Ishikawa (cell line): ENCODE measurements around the gene TMUB1.

ENCODE experiments used
- CEBPB ChIP-seq: IDR thresholded peaks from 2 replicates; pipeline ENCODE4 v1.6.1; 2012
- CREB1 ChIP-seq: IDR thresholded peaks from 2 replicates; pipeline ENCODE4 v1.6.1; 2012; ENCODE audit warnings: low read depth
- EGR1 ChIP-seq: IDR thresholded peaks from 2 replicates; pipeline ENCODE4 v1.6.1; 2012
- EP300 ChIP-seq: IDR thresholded peaks from 2 replicates; pipeline ENCODE4 v1.6.1; 2012; ENCODE audit warnings: borderline replicate concordance
- FOXM1 ChIP-seq: IDR thresholded peaks from 2 replicates; pipeline ENCODE4 v1.6.1; 2012; ENCODE audit warnings: low read depth, borderline replicate concordance
- NFIC ChIP-seq: IDR thresholded peaks from 2 replicates; pipeline ENCODE4 v1.6.1; 2012
- RAD21 ChIP-seq: IDR thresholded peaks from 2 replicates; pipeline ENCODE4 v1.6.1; 2012; ENCODE audit warnings: low read depth
- TAF1 ChIP-seq: IDR thresholded peaks from 2 replicates; pipeline ENCODE4 v1.6.1; 2012; ENCODE audit warnings: low read depth, mild to moderate bottlenecking
- TCF12 ChIP-seq: IDR thresholded peaks from 2 replicates; pipeline ENCODE4 v1.6.1; 2012; ENCODE audit warnings: low read depth
- TEAD4 ChIP-seq: IDR thresholded peaks from 2 replicates; pipeline ENCODE4 v1.6.1; 2012
- YY1 ChIP-seq: IDR thresholded peaks from 2 replicates; pipeline ENCODE4 v1.6.1; 2012; ENCODE audit warnings: low read depth
- ZBTB7A ChIP-seq: IDR thresholded peaks from 2 replicates; pipeline ENCODE4 v1.6.1; 2012; ENCODE audit warnings: low read depth
- TF ChIP-seq, protein P1 (sequence below): IDR thresholded peaks from 2 replicates; pipeline ENCODE4 v1.6.1; 2012; ENCODE audit warnings: low read depth, mild to moderate bottlenecking
- TF ChIP-seq, protein P2 (sequence below): IDR thresholded peaks from 2 replicates; pipeline ENCODE4 v1.6.1; 2012
- TF ChIP-seq, protein P3 (sequence below): IDR thresholded peaks from 2 replicates; pipeline ENCODE4 v1.6.1; 2012

The TMUB1 gene

DNA sequence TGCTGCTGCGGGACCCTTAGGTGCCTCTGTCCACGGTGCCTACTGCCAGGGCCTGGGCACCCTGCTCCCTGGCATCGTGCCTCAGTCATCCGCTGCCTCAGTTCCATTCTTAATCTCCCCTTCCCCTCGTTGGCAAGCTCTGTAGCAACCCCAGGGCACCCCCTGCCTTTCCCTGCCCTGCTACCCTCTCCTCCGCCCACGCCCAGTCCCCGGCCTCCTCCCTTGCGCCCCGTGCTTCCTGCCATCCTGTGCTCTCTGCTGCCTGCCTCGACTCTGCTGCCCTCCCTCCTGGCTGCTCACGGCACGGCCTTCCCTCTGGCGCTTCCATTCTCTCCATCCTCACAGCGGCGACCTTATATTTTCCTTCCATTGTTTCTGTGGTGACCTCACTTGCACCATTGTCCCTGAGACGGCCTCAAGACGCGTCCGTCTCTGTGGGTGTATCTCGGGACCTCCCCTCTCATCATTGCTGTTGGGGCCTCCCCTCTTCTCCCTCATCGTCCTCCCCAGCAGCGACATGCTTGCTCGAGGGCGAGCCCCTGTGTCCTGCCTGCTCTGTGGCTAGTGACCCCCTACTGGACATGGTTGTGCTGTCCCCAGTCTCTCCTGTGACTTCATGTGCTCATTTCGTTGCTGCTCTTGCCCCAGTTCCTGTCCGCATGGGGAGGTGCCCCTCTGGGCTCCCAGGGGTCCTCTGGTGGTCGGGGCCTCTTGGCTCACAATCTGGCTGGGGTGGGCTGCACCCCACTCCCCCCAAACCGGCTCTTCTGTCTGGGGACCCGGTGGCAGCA lies 38.3 kb upstream of the TMUB1 start:
- no peak for TF ChIP-seq TCF12
- TF ChIP-seq, protein P1, sequence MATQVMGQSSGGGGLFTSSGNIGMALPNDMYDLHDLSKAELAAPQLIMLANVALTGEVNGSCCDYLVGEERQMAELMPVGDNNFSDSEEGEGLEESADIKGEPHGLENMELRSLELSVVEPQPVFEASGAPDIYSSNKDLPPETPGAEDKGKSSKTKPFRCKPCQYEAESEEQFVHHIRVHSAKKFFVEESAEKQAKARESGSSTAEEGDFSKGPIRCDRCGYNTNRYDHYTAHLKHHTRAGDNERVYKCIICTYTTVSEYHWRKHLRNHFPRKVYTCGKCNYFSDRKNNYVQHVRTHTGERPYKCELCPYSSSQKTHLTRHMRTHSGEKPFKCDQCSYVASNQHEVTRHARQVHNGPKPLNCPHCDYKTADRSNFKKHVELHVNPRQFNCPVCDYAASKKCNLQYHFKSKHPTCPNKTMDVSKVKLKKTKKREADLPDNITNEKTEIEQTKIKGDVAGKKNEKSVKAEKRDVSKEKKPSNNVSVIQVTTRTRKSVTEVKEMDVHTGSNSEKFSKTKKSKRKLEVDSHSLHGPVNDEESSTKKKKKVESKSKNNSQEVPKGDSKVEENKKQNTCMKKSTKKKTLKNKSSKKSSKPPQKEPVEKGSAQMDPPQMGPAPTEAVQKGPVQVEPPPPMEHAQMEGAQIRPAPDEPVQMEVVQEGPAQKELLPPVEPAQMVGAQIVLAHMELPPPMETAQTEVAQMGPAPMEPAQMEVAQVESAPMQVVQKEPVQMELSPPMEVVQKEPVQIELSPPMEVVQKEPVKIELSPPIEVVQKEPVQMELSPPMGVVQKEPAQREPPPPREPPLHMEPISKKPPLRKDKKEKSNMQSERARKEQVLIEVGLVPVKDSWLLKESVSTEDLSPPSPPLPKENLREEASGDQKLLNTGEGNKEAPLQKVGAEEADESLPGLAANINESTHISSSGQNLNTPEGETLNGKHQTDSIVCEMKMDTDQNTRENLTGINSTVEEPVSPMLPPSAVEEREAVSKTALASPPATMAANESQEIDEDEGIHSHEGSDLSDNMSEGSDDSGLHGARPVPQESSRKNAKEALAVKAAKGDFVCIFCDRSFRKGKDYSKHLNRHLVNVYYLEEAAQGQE: peak; percentile 29; the same call in 1 of the 2 replicates

DNA sequence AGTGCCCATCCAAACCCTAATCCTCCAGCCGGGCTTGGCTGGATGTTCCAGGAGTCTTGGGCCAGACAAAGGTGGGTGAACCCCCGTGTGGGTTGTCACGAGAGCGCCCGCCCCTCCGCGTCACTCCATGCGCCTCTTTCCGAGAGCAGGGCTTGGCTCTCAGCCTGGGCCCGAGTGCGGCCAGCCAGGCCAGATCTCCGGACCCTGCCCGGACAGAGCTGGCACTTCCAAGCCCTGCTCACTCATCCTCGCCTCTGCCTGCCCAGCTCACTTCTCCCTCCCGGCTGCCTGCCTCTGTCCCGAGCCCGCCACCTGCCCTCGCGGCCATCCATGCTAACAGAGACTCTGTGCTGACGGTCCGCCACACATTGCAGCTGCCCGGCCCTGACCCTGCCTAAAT lies 37.6 kb upstream of the TMUB1 start:
- TF ChIP-seq FOXM1 (no peak), RAD21 (no peak), ZBTB7A (no peak), EP300 (no peak), YY1 (no peak)
- TF ChIP-seq, protein P1: no peak
- TF ChIP-seq, protein P2, sequence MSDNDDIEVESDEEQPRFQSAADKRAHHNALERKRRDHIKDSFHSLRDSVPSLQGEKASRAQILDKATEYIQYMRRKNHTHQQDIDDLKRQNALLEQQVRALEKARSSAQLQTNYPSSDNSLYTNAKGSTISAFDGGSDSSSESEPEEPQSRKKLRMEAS: no peak

DNA sequence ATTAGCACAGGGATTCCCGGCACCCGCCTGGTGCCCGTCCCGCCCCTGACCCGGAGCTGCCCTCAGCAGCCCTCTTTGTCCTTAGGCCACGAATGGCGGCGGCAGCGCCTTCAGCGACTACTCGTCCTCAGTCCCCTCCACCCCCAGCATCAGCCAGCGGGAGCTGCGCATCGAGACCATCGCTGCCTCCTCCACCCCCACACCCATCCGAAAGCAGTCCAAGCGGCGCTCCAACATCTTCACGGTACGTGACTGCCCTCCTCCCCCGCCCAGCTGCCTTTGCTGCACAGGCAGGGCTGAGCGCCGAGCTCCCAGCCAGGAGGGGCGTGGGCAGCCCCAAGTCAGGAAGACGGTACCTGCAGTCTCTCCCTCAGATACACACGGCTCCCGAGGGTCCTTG lies 36.6 kb upstream of the TMUB1 start:
- no peak for TF ChIP-seq CEBPB
- TF ChIP-seq FOXM1: no peak
- no peak for TF ChIP-seq EP300

DNA sequence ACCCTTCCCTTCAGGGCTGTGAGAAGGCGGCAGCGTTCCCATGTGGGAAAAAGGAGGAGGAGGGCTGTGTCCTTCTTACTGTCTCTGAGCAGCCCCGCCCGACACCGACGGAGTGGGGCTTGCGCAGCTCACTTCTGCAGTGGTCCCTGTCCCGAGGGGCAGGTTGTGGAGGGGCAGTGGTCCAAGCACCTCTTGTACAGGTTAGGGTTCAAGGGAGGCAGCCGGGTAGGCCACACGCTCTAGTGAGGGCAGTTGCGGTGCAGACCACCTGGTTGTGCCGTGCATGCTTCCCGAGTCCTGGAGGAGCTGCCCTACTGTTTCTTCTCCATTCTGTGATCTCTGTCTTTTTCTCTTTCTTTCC lies 35.7 kb upstream of the TMUB1 start:
- TF ChIP-seq TEAD4 (no peak), TAF1 (no peak), EP300 (no peak)

DNA sequence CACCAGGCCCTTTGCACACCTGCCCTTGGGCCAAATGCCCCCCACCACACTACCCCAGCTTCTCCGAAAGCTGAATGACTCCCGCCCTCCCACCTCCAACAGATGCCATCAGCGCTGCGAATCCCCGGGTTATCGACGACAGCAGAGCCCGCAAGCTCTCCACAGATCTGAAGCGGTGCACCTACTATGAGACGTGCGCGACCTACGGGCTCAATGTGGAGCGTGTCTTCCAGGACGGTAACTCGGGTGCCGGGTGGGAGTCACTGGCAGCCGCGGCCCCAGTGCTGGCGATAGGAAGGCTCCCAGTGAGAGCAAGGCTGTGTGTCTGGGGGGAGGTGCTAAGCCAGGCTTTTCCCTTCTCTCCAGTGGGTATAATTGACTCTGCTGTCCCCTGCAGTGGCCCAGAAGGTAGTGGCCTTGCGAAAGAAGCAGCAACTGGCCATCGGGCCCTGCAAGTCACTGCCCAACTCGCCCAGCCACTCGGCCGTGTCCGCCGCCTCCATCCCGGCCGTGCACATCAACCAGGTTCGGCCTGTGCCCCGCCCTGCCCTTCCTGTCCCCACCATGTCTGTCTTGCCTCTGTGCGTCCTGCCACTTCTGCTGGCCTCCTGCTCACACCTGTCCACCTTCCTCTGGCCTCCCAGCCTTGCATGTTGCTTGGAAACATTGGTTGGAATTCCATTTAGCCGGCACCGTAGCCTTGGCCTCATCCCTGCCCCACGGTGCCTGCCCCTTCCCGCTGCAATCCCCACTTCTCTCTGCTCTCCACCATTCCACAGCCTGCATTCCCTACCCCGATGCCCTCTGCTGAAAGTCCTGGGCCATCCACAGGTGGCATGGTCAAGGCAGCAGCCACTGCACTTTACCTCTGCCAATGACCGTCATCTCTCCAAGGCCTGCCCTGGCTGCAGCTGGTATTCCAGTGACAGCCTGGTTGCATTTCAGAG lies 35.1 kb upstream of the TMUB1 start:
- no peak for TF ChIP-seq ZBTB7A
- no peak for TF ChIP-seq CEBPB
- no peak for TF ChIP-seq NFIC
- TF ChIP-seq, protein P1: no peak
- TF ChIP-seq, protein P3, sequence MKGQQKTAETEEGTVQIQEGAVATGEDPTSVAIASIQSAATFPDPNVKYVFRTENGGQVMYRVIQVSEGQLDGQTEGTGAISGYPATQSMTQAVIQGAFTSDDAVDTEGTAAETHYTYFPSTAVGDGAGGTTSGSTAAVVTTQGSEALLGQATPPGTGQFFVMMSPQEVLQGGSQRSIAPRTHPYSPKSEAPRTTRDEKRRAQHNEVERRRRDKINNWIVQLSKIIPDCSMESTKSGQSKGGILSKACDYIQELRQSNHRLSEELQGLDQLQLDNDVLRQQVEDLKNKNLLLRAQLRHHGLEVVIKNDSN: no peak
- TF ChIP-seq, protein P2: no peak
- no peak for TF ChIP-seq YY1
- no peak for TF ChIP-seq RAD21
- no peak for TF ChIP-seq EGR1
- TF ChIP-seq FOXM1: no peak
- no peak for TF ChIP-seq CREB1
- no peak for TF ChIP-seq TAF1
- no peak for TF ChIP-seq TCF12
- TF ChIP-seq TEAD4: no peak
- TF ChIP-seq EP300: no peak
